Glomerular endothelial cell (primary cell): ENCODE data around the gene TMSB15A. TPM values are rescaled to one million over a fixed set of nuclear protein-coding genes. Genes with fewer than 3 reads are reported as not detected.
"Not testable (repeated sequence)": the region's sequence is repeated elsewhere in the genome, so short reads cannot be mapped to it uniquely, and the experiment has no call there.

Experiments
- DNase-seq: peaks from one replicate; pipeline ENCODE4 v3.0.0-alpha.2; 2011; ENCODE audit warnings: low read depth, low spot score; ENCODE audit errors: extremely low read depth
- total RNA-seq: library from RNA; depleted of rRNA; stranded (reverse); fragments of >200 nt; gene quantifications from 2 replicates; pipeline ENCODE4 v1.2.3, GENCODE V29; 2015

Gene TMSB15A
- 0.44 and 3.6 TPM in 2 replicates for total RNA-seq

DNA sequence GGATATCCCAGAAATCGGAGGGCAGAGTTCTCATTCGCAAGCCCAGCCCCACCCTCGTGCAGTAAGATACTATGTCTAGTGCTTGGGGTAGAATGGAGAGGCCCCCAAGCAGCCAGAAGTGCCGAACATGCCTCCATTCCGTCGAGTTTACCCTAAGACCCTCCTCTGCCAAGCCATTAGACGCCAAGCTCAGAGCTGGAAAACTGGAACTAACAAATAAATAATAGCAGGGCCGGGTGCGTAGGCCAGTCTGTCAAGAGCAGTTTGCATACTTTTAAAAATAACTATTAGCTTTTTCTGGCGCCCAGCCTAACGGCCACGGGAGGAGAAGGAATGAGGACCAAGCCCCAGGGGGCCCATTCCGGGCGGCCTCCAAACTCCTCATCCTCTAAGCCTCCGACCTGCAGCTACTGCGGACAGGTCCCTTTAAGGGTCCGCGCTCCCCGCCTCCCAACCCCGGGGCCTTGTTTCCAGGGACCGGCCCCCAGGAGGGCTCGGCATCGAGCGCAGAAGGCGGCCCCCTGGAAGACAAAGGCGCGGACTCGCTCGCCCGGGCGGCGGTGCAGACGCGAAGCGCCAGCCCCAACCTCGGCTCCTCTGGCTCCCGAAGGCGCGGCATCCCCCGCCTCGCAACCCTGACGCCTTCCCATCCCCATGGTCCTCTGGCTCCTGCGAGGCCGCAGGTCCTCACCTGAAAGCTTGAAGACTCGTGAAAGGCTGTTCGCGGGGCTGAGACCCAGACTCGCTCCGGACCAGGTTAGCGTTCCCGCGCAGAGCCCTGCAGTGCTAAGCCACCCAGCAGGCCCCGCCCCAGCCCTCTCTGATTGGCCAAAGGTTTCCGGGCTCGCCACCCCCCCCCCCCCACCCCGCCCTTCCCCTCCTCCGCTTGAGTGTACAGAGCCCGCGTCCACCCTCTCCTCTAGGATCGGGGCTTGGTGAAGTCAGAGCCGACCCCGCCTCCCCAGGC lies at the start of gene TMSB15A:
TMSB15A (minus strand) TSS at position 765 of the 967 bp plus-strand sequence.
- DNase-seq: no peak

DNA sequence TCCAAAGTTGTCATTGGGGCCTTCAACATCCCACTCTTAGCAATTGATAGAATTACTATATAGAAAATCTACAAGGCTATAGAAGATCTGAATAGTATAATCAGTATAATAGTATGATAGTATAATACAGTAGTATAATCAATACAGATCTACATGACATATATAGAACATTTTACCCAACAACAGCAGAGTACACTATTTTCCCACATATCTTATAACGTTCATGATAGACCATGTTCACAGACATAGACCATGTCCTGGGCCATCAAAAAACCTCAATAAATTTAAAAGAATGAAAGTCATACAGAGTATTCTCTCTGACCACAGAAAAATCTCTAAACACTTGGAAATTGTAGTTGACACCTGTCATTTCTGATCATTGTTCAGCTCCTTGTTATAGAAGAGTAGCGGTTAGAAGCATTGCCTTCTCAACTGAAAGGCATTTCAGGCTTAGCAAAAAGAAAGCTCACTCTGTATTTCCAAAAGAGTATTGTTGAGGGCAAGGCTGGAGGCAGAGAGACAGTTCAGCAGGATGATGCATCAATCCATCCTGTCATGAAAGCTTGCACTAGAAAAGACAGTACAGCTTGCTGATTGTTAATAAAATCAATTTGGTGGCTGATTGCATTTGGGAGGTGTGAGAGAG lies 44.0 kb upstream of the TMSB15A start:
- DNase-seq: no peak

DNA sequence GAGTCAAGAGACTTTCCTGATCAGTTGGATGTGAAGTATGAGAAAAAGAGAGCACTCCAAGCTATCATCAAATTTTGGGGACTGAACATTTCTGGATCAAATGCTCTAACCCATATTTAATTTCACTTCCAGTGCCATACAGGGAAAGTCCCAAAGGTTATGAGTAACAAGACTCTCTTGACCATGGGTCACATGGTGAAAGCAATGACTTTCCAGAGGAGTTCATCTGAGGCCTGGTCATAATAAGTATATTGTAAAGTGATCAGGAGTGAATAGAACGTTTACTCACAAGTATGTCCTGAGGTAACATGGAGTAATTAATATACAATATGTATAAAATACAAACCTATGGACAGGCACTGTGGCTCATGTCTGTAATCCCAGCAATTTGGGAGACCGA lies 42.1 kb upstream of the TMSB15A start:
- no peak for DNase-seq

DNA sequence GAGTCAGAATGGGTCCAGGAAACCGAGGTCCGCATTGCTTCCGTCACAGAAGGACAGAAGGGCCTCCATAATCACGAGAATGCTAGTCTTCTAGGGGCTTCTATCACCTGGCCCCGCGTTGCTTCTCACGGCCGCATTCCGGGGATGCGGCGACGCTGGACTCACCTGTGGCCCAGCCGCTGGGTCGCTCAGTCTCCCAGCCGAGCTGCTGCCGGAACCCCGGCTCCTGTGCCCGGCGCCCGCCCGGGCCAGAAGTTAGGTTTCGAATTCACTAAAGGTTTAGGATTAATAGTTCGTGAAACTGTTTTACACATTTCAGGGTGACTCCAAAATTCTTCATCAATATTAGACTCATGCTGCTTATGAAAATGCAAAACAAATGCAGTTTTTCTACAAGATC lies 31.7 kb upstream of the TMSB15A start:
- DNase-seq: no peak

DNA sequence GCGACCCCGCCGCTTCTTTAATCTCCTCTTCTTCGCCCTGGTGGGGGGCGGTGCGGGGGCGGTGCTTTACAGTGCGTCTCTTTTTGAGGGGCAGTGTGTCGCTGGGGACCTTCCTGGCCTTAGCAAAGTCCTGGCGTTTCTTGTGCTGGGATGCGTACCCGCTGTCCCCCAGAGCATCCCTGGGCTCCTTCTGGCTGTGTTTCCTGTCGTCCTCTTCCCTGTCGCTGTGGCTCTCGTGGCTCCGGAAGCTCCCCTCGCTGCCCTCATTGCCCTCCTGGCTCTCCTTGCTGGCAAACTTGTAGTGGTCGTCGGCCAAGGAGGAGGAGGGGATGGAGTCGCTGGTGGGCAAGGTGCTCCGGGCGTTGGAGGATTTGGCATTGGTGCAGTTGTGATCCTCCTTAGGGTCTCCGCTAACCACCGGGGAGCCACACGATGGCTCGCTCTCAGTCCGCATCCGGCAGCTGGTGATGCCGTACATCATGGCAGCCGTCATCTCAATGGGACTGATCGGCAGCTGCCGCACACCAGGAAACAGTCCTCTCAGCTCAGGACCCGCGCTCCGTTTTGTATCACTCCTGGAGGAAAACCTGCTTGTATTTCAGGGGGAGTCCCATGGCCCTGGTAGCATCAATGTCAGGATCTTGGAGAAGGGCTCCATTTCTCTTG lies 30.4 kb upstream of the TMSB15A start:
- DNase-seq: no peak

DNA sequence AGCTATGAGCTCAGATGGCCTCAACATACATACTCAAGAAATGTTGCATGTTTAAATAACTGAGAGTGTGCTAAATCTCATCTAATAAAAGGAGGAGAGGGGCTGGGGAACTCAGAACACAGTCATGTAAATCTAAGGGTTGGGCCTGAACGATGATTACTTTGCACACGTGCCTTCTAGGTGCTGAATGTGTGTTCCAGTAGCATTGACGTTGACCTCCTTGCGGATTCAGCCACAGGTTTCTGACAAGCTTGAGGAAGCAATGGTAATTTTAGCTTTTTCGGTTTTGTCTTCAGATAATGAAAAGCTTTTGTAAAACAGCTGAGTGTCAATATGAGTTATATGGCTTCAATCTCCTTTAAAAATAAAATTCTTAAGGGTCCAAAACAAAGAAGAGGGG lies 29.6 kb upstream of the TMSB15A start:
- DNase-seq: not testable (repeated sequence)

DNA sequence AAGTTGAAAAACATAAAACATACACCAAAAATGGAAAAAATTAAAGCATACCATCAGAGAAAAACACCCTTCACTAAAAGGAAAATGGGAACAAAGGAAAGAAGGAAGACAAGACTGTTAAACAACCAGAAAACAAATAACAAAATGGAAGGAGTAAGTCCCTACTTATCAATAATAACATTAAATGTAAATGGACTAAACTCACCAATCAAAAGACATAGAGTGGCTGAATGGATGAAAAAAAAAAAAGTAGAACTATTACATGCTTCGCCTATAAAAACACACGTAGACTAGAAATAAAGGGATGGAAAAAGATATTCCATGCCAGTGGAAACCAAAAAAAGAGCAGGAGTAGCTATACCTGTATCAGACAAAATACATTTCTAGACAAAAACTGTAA lies 19.4 kb upstream of the TMSB15A start:
- no peak for DNase-seq

DNA sequence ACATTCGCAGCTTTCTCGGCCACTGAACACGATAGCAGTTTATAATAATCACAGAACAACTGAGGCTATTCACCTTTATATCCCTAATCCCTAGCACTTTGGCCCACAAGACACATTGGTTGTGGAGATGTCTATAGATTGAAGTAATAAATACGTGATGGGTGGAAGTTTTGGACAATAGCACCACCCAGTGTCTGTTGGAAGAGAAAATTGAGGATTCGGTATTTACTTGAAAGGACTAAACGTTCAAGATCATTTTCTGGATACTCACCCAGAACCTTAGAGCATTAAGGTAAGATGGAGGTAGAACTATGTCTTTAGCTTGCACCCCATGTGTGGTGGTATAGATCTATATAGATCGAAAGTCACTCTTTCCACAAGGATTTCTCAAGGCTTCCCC lies 787 bp upstream of the TMSB15A start:
- no peak for DNase-seq

DNA sequence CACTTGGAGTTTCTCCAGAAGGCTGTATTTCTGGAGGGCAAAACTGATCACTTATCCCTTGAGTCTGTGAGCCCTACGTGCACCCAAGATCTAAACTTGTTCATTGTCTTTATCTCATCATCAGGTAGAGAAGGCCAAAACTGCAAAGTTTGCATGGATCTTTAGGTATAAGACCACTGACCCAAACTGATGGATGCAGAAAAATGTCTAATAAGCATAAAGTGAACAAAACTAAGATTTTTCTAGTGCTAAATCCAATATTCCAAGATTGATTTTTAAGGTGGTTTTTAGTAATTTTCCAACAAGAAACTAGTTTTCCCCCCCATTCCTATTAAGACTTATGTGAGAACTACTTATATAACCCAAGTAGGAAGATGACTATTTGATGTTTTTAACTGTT lies 2.0 kb downstream of the TMSB15A start:
- DNase-seq: no peak

DNA sequence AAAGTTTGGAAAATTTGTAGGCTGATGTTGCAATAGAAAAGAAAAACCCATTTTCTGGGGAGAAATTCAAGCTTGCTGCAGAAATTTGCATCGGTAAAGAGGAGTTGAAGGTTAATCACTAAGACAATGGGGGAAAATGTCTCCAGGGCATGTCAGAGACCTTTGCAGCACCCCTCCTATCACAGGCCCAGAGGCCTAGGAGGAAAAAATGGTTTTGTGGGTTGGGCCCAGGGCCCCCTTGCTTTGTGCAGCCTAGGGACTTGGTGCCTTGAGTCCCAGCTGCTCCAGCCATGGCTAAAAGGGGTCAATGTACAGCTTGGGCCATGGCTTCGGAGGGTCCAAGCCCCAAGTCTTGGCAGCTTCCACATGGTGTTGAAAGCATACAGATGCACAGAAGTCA lies 17.8 kb downstream of the TMSB15A start:
- DNase-seq: no peak

DNA sequence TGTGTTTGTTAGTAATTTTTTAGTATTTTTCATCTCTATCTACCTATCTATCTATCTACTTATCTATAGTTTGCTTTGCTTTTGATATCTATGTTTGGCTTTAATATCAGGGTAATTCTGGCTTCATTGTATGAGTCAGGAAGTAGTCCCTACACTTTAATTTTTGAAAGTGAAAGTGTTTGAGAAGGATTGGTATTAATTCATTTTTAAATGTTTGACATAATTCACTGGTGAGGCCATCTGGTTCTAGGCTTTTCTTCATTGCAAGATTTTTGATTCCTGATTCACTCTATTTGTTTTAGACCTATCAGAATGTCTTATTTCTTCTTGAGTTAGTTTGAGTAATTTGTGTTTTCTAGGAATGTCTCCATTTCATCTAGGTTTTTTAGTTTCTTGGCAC lies 24.8 kb downstream of the TMSB15A start:
- DNase-seq: no peak

DNA sequence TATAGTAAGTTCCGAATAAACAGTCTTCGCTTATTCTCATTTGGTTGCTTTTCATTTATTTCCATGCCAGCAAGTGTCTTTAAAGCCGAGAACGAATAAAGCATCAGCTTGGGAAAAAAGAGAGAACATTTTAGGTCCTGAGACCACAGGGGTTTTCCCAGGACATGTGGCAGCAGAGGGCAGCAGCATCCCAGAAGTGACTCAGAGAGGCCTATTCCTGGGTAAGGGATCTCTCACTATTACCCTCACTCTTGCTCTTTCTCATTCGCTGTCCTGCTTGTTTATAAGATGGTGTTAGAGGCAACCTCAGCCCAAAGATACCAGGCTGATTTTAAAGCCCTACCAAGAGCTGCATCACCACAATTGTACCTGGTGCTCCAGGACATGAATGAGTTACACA lies 37.8 kb downstream of the TMSB15A start:
- DNase-seq: not testable (repeated sequence)

DNA sequence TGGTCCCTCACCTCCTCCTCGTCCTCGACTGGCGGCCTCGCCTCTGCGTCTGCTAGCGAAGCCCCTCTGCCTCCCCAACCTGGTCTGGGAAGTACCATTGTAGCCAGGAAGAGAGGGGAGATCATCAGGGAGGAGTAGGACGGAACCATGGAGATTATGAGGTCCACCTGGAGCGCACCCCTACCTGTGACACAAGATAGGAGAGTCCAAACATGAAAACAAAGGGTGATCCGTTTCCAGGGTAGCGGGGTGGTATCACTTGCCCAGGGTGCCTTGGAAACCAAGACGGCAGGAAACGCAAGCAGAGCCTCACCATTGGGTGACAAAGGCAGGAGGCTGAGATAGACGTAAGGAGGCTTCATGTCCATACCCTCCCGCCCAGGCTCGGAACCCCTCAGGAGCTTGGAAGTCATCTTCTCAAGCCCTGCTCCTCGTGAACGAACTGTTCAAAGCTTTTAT lies 44.7 kb downstream of the TMSB15A start, which contains the start of gene TCP11X2:
TCP11X2 (minus strand) TSS at position 51 of the 459 bp plus-strand sequence.
- not testable (repeated sequence) for DNase-seq

DNA sequence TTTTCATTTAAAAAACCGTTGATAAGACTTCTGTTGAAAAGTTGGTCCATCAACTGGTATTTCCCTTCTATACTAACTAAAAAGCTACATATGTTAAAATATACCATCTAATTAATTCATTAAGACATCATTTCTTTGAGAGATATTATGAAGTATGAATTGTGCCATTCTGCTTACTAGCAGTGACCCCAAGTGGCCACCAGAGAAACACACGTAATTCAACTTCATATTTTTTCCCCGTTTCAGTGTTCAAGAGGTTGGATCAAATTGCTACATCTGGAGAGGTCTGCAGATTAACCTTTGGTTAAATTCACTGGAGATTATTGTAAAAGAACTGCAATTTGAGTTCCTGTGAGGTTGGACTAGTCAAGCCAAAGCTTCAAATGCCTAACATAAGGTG lies 46.3 kb downstream of the TMSB15A start:
- not testable (repeated sequence) for DNase-seq

Other genes with a start within 250 kb of the TMSB15A start
- not detected in 2 replicates for gene NXF2B, start 76.7 kb downstream of the TMSB15A start, total RNA-seq
- gene TCP11X2, start 44.9 kb downstream of the TMSB15A start, total RNA-seq: not detected in 2 replicates
- gene ARMCX5, start 82.8 kb upstream of the TMSB15A start, total RNA-seq: 8.1 and 11.8 TPM in 2 replicates
- 0.58 and 1.9 TPM in 2 replicates for gene GPRASP1, start 134.7 kb upstream of the TMSB15A start, total RNA-seq
- 14.5 and 15.1 TPM in 2 replicates for gene GPRASP2, start 195.7 kb upstream of the TMSB15A start, total RNA-seq
- gene GPRASP3, start 204.0 kb upstream of the TMSB15A start, total RNA-seq: 3.3 and 3.6 TPM in 2 replicates